HepG2 (cell line): Measurements from ENCODE around the gene TMX2. TPM values are rescaled to one million over a fixed set of nuclear protein-coding genes. Genes with fewer than 3 reads are reported as not detected.

Experiments used
- DMTF1 ChIP-seq: sonication (generic); formaldehyde crosslinking; IDR thresholded peaks from 2 replicates; pipeline ENCODE4 v1.4.0; 2020; ENCODE audit warnings: mild to moderate bottlenecking, missing genetic modification reagents
- E2F1 ChIP-seq: sonication (generic); formaldehyde crosslinking; IDR thresholded peaks from 2 replicates; pipeline ENCODE4 v1.5.0; 2020; ENCODE audit warnings: missing genetic modification reagents
- EHMT2 ChIP-seq: fragments of 200-600 bp; sonication (generic); IDR thresholded peaks from 2 replicates; pipeline ENCODE4 v1.7.0; 2017; ENCODE audit warnings: antibody characterized with exemption, low read depth, low read length, borderline replicate concordance
- HES4 ChIP-seq: sonication (generic); formaldehyde crosslinking; IDR thresholded peaks from 2 replicates; pipeline ENCODE4 v1.9.0; 2021; ENCODE audit warnings: mild to moderate bottlenecking, missing genetic modification reagents, borderline replicate concordance
- HNF1B ChIP-seq: sonication (generic); formaldehyde crosslinking; IDR thresholded peaks from 2 replicates; pipeline ENCODE4 v1.5.1; 2020; ENCODE audit warnings: mild to moderate bottlenecking, moderate library complexity, missing genetic modification reagents
- PCBP1 ChIP-seq: fragments of 200-400 bp; formaldehyde crosslinking; IDR thresholded peaks from 2 replicates; pipeline ENCODE4 v1.6.1; 2017; ENCODE audit warnings: mild to moderate bottlenecking, low read depth, low read length, borderline replicate concordance
- PITX1 ChIP-seq: sonication (generic); formaldehyde crosslinking; IDR thresholded peaks from 2 replicates; pipeline ENCODE4 v1.5.1; 2020; ENCODE audit warnings: mild to moderate bottlenecking, missing genetic modification reagents
- SOX5 ChIP-seq: IDR thresholded peaks from 2 replicates; pipeline ENCODE4 v1.6.1; 2016; ENCODE audit warnings: borderline replicate concordance
- THAP9 ChIP-seq: sonication (generic); formaldehyde crosslinking; IDR thresholded peaks from 2 replicates; pipeline ENCODE4; 2020; ENCODE audit warnings: missing genetic modification reagents, mild to moderate bottlenecking, borderline replicate concordance
- ZBTB10 ChIP-seq: sonication (generic); formaldehyde crosslinking; IDR thresholded peaks from 2 replicates; pipeline ENCODE4 v1.4.0; 2020; ENCODE audit warnings: missing genetic modification reagents, borderline replicate concordance
- ZNF3 ChIP-seq: IDR thresholded peaks from 2 replicates; pipeline ENCODE4 v1.7.0; 2017; ENCODE audit warnings: inconsistent platforms
- ZNF331 ChIP-seq: sonication (generic); formaldehyde crosslinking; IDR thresholded peaks from 2 replicates; pipeline ENCODE4 v1.4.0; 2020; ENCODE audit warnings: missing genetic modification reagents
- ZNF572 ChIP-seq: sonication (generic); formaldehyde crosslinking; IDR thresholded peaks from 2 replicates; pipeline ENCODE4 v1.5.1; 2020; ENCODE audit warnings: mild to moderate bottlenecking, missing genetic modification reagents
- ZNF605 ChIP-seq: sonication (generic); formaldehyde crosslinking; IDR thresholded peaks from 2 replicates; pipeline ENCODE4 v1.8.0; 2022; ENCODE audit warnings: mild to moderate bottlenecking, missing genetic modification reagents
- ZNF652 ChIP-seq: IDR thresholded peaks from 2 replicates; pipeline ENCODE4 v1.6.1; 2016; ENCODE audit warnings: low read depth, borderline replicate concordance
- ZUFSP ChIP-seq: sonication (generic); formaldehyde crosslinking; IDR thresholded peaks from 2 replicates; pipeline ENCODE4 v1.9.0; 2021; ENCODE audit warnings: missing genetic modification reagents, mild to moderate bottlenecking, borderline replicate concordance
- polyA plus RNA-seq, 8 experiments: library from polyadenylated mRNA; depleted of rRNA in 3 of 8; stranded (reverse) in 7 of 8; unstranded in 1 of 8; fragments of >200 nt; fragmentation: Illumina TruSeq in 4 of 8; extraction: Trizol in 4 of 8; gene quantifications; 2 replicates each; pipeline versions ENCODE4 v1.2.1 to v1.2.3, GENCODE V29; 2011 to 2016; ENCODE audit warnings: low read depth in 4 of 8, missing spikeins in 1 of 8, mixed read lengths in 1 of 8; ENCODE audit not compliant: insufficient read depth in 1 of 8
- total RNA-seq, 5 experiments: library from RNA; depleted of rRNA; stranded (reverse); fragments of >200 nt; fragmentation: Illumina TruSeq; extraction: Trizol; gene quantifications; 2 replicates each; pipeline ENCODE4 v1.2.3, GENCODE V29; 2016; ENCODE audit warnings: low read depth in 1 of 5

Gene TMX2
- total and polyA plus RNA-seq, 2 of the 13 experiments (the other 11 are each of a cell fraction or from before 2014, with no cell fraction given), result 84.5 to 129 TPM

GRCh38 chr11:57778318-57779037 is 66.1 kb downstream of the TMX2 start (continued):
- TF ChIP-seq EHMT2, result no peak; the same call in 1 of the 2 replicates
- no peak for TF ChIP-seq ZNF3 (CRISPR knock-in tag)
- peak; percentile 36; the same call in 1 of the 2 replicates for TF ChIP-seq ZNF652 (CRISPR knock-in tag)
- no peak for TF ChIP-seq ZBTB10 (CRISPR knock-in tag)
- TF ChIP-seq PCBP1, result no peak
- TF ChIP-seq DMTF1 (CRISPR knock-in tag), result no peak
- no peak for TF ChIP-seq HES4
- no peak for TF ChIP-seq E2F1 (CRISPR knock-in tag)
- no peak for TF ChIP-seq THAP9 (CRISPR knock-in tag)
- peak; percentile 61; the same call in 1 of the 2 replicates for TF ChIP-seq HNF1B
- TF ChIP-seq PITX1 (CRISPR knock-in tag), result peak; percentile 89
- peak; percentile 95 for TF ChIP-seq SOX5 (CRISPR knock-in tag)
- TF ChIP-seq ZNF331 (CRISPR knock-in tag), result peak; percentile 46
- no peak for TF ChIP-seq ZUFSP (CRISPR knock-in tag)
- TF ChIP-seq ZNF605 (CRISPR knock-in tag), result peak; percentile 45; the same call in 1 of the 2 replicates
- TF ChIP-seq ZNF572 (CRISPR knock-in tag), result no peak
